G401 (cell line): ENCODE measurements around the gene CPEB1. TPM values are rescaled to one million over a fixed set of nuclear protein-coding genes. Genes with fewer than 3 reads are reported as not detected.

ENCODE experiments used
- DNase-seq: peaks from one replicate; pipeline ENCODE4 v3.0.0-alpha.2; 2015; ENCODE audit warnings: low spot score
- in situ Hi-C: cut with HindIII; loops from 2 replicates; pipeline ENCODE4 v1.10.0; 2016; ENCODE audit warnings: low sequenced_read_pairs, mixed read lengths
- total RNA-seq: library from RNA; depleted of rRNA; stranded (reverse); fragments of >200 nt; shearing (Covaris generic); gene quantifications from 2 replicates; pipeline ENCODE4 v1.2.3, GENCODE V29; 2014

Gene CPEB1
- total RNA-seq, 1 experiment from 2014 or later: 34.0 TPM

GRCh38 chr15:82611348-82611747 lies 35.8 kb downstream of the CPEB1 start:
- no peak for DNase-seq
- in situ Hi-C loops: no loop called here

- in situ Hi-C loops: no loop called here
- no peak for DNase-seq
Measured at GRCh38 chr15:82602195-82602594, 45.0 kb downstream of the CPEB1 start.

- DNase-seq: no peak
- in situ Hi-C loops: no loop called here
Measured at GRCh38 chr15:82599862-82600261, 47.3 kb downstream of the CPEB1 start.

DNA sequence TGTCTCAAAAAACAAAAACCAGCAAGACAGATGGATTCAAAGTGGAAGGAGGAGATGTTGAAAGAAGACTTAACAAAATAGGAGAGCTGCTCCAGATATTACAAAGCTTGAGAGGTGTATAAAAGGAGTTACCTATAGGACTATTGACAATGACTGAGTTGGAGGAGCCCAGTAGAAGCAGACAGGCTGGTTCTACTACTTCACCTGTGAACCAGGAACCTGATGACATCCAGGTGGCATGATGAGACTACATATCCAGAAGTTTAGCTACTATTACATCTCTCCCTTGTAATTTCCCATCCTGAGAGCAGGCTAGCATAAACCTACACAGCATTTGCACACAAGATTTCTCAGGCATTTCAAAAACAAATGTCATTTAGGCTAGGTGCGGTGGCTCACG lies 49.3 kb downstream of the CPEB1 start:
- in situ Hi-C loops: no loop called here
- no peak for DNase-seq

DNA sequence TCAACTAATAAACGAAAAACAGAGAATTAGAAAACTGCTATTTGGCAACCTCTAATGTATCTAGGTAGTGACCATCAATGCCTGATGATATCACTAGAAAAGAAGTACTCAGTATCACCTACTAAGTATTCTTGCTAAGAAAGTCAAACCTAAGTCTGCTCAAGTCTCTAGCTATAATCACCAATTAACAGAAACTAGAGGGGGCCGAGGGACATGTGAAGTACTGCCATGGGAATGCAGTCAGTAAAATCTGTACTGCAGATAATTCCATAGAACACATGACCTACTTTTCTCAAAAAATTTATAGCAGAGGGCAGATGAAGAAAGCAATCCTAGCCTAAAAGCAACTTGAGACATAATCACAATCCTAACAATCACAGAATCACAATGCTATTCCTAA lies 51.4 kb downstream of the CPEB1 start:
- DNase-seq: no peak
- in situ Hi-C loops: no loop called here

GRCh38 chr15:82595203-82595602 lies 52.0 kb downstream of the CPEB1 start:
- in situ Hi-C loops: no loop called here
- DNase-seq: no peak

DNA sequence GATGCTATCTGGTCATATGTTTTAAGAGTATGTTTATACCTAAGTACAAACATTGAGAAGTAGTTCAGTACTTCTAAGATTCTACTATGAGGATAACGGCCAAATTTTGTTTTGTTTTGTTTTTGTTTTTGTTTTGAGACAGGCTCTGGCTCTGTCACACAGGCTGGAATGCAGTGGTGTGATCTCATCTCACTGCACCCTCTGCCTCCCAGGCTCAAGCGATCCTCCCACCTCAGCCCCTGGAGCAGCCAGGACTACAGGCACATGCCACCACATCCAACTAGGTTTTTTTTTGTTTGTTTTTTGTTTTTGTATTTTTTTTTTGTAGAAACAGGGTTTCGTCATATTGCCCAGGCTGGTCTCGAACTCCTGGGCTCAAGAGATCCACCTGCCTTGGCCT lies 59.4 kb downstream of the CPEB1 start:
- in situ Hi-C loops: no loop called here
- DNase-seq: no peak

DNA sequence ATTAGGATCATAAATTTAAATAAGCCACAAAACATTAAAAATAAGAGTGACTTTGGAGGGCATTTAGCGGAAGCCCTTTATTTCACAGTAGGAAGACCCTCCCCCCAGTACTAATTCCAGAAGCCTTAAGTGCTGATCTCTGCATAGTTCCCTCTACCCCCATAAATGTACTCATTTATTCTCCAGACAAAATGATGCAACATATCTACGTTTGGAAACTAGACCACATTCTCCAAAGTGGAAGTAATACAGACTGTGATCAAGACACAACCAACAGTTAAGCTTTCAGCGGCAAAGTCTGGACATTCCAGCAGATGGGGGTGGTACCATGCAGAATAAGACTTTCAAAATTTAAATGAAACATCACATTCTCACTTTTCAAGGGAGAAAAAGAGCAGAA lies 62.1 kb downstream of the CPEB1 start:
- DNase-seq: no peak

GRCh38 chr15:82580713-82581112 lies 66.5 kb downstream of the CPEB1 start:
- no peak for DNase-seq
- in situ Hi-C loops: no loop called here

More for the DNA sequence above, 62.1 kb downstream of the CPEB1 start:
- in situ Hi-C loops: no loop called here

DNA sequence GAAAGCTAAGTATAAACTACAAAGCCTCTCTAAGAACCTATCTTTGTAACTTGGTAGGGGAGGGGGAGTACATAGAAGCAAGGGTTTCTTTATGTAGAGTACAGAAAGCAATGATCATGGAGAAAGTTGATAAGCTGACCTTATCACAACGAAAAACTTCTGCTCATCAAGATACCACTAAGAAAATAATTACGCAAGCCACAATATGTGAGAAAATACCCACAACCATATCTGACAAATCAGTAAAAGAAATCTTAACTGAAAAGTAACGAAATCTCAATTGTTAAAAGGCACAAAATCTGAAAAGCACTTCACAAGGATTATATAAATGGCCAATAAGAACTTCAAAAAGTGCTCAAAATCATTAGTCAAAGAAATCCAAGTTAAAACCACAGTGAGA lies 71.8 kb downstream of the CPEB1 start:
- no peak for DNase-seq
- in situ Hi-C loops: no loop called here

DNA sequence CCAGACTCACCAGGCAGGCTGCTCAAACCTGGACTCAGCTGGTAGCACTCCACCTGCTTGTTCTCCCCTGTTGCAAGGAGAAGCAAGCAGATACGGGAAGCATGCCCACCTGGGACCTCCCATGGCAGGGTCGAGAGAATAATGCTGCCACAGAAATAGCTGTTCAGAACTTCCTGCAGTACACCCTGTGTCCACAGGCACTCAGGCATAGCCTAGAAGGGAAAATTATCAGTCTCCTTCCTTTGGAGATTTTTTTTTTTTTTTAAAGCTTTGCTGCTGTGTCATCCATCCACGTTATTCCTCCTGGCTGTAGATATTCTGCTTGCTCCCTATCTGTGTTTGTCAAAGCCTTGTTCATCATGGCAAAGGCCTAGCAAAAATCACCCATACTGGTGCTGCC lies 74.2 kb downstream of the CPEB1 start:
- DNase-seq: peak; percentile 73
- in situ Hi-C loops: no loop called here

DNA sequence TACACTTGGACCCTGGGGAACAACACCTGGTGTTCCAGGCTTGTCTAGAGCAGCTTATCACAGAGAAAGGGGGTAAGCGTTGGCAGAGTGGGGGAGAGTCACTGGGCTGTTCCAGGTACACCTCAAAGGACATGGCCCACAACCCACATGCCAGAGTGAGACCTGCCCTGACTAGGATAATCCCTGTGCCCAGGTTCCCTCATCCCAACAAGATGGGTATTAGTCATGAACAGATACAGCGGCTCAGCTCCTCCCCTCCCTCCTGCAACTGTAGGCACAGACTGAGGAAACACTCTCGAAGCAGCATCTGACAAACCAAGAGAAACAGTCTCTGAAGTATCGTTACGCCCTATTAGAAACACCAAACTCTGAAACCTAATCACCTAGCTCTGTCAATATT lies 74.9 kb downstream of the CPEB1 start:
- DNase-seq: no peak
- in situ Hi-C loops: no loop called here

GRCh38 chr15:82571722-82572222 lies 75.4 kb downstream of the CPEB1 start:
- in situ Hi-C loops: no loop called here
- peak; percentile 95 for DNase-seq

- in situ Hi-C loops: no loop called here
Measured at GRCh38 chr15:82570721-82571508, 76.2 kb downstream of the CPEB1 start.

DNA sequence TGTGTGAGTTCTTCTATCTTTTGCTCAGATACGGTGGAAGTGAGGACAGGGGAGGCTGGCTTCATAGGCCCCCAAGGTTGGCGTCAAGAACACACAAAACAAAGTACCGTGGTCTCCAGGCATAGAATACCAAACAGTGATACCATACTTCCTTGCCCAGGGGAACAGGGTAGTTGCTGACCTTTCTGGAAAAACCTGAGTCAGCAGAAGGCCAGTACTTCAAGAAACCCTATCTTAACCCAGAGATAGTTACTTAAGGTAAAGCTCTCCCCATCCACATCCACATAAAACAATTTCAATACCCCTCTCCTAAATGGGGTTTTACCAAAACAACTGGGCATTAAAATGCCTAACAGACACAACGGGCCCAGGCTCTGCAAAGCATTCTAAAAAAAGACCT lies 77.3 kb downstream of the CPEB1 start:
- DNase-seq: peak; percentile 59
- in situ Hi-C loops: no loop called here

More at GRCh38 chr15:82570721-82571508, 76.2 kb downstream of the CPEB1 start:
- DNase-seq: peak; percentile 55

DNA sequence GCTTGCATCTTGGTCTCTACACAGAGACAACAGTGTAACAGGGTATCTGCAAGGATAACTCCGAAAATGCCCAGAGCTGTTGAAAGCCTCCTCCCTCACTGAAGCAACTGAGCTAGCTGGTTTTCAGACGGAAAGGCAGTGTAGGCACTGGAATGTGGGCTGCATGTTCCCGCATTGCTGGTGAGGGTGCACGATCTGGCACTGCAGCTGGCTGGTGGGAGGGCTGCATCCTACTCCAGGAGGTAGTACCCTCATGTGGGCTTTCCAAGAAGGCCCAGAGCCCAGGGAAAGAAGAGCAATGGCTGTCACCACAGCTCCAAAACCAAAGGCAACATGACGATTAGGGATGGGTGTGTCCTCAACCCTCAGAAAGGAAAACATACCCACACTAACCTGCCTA lies 78.2 kb downstream of the CPEB1 start:
- in situ Hi-C loops: no loop called here
- DNase-seq: peak; percentile 16

GRCh38 chr15:82567661-82568060 lies 79.5 kb downstream of the CPEB1 start:
- in situ Hi-C loops: no loop called here

GRCh38 chr15:82566690-82567089 lies 80.5 kb downstream of the CPEB1 start:
- in situ Hi-C loops: no loop called here
- no peak for DNase-seq

More at GRCh38 chr15:82567661-82568060, 79.5 kb downstream of the CPEB1 start:
- no peak for DNase-seq

GRCh38 chr15:82558502-82558901 lies 88.7 kb downstream of the CPEB1 start:
- no peak for DNase-seq
- in situ Hi-C loops: no loop called here

DNA sequence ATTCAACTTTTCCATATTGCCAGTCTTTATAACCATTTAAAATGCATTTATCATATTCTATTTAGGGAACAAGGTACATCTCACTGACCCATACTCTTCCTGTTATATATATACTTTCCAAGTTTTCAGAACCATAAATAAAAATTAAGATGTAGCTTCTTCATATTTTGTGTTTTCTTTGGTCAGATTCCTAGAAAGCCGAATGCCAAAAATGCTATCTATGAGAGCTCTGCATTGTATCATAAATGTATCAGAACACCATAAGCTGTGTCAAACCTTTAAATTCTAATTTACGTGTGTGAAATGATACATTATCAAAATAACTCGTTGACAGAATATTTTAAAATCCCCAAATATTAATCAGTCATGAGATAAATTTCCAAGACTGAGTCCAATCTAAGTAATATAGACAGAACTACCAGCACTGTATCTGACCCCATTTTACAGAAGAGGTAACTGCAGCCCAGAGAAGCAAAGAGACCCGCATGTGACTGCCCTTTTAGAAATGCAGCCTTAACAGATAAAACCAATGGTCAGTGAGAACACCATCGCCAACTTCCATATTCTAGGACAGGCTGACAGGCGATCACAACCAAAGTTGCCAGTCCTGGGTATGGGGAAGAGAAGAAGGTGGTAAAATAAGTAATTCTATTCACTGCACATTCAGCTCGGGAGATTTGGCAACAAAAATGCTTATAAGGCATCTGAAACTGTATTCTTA lies 90.7 kb downstream of the CPEB1 start:
- DNase-seq: no peak
- in situ Hi-C loops: no loop called here
